Measurements from ENCODE around the gene CNN3. TPM values are rescaled to one million over a fixed set of nuclear protein-coding genes. Genes with fewer than 3 reads are reported as not detected.

The CNN3 gene
- polyA plus RNA-seq, 1 of the 3 experiments (the other 2 are of a cell fraction): 204 TPM

DNA sequence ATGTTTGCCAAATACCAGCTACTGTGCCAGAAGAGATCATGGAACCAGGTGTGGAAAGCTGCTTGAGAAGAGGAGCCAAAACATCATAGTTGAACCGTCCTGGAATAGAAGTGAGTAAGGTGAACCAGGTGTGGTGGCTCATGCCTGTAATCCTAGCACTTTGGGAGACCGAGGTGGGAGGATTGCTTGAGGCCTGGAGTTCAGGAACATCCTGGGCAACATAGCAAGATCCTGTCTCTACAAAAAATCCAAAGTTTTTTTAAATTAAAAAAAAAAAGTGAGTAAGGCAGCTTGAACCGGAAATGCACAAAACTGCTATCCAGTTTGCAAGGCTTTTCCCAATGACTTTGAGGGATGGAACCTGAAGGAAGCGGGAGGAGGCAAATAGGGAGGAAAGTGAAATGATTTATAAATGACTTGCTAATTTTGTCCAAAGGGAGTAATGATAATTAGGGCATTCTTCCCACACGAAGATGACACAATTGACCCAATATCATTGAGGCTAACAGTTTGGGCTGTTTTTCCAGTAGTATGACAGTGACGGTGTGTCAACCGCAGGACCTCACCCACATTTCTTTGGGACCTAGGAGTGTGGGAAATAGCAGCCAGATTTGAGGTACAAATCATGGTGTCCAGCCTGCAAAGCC is 1.5 kb upstream of the CNN3 start:
- Histone ChIP-seq H3K79me2 (ENCODE audit: insufficient read depth) (peaks cover 51% of the 10 kb centered on the region), H3K4me2 (peak overlapping the region; percentile 84), H3K4me3 (ENCODE audit: low read depth in 2 of 2, low read length in 1 of 2) (peak overlapping the region; percentile 71 to 96), H3K9me3 (no peaks in the 10 kb centered on the region), H3K36me3 (replicated peaks in 1 of 2; ENCODE audit: control insufficient read depth in 1 of 2, insufficient read depth in 2 of 2, low read length in 1 of 2) (peaks cover 7 to 17% of the 10 kb centered on the region in 2 experiments), H3K9ac (no peak overlapping the region), H3K9me2 (no peaks in the 10 kb centered on the region), H3K27ac (ENCODE audit: low read depth in 2 of 2, low read length in 1 of 2) (peak overlapping the region in 1 of 2 experiments; percentile 96; a peak in 2 of 4 replicates), H3K4me1 (ENCODE audit: control insufficient read depth in 1 of 2, insufficient read depth in 2 of 2, low read depth in 1 of 2, low read length in 1 of 2) (peaks cover 16 to 34% of the 10 kb centered on the region in 2 experiments; a peak in 3 of 4 replicates), H2AFZ (ENCODE audit: low read depth) (no peak overlapping the region), H4K20me1 (ENCODE audit: insufficient read depth) (peaks cover 21% of the 10 kb centered on the region), H3K27me3 (ENCODE audit: insufficient read depth) (no peaks in the 10 kb centered on the region), H3F3A (replicated peaks; ENCODE audit: insufficient read depth) (peaks cover 18% of the 10 kb centered on the region)
- WGBS (ENCODE audit: low lambda C conversion rate): 86% methylated on average over 7 of the region's 7 CpGs
- TF ChIP-seq, protein P1, sequence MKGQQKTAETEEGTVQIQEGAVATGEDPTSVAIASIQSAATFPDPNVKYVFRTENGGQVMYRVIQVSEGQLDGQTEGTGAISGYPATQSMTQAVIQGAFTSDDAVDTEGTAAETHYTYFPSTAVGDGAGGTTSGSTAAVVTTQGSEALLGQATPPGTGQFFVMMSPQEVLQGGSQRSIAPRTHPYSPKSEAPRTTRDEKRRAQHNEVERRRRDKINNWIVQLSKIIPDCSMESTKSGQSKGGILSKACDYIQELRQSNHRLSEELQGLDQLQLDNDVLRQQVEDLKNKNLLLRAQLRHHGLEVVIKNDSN (IDR thresholded peaks at IDR 0.05; ENCODE audit: borderline replicate concordance, low read depth): no peak
- TF ChIP-seq RFX5 (IDR thresholded peaks at IDR 0.05; ENCODE audit: low read length): no peak
- TF ChIP-seq NFIC (IDR thresholded peaks at IDR 0.05; ENCODE audit: borderline replicate concordance): no peak
- TF ChIP-seq RXRA (IDR thresholded peaks at IDR 0.05; ENCODE audit: borderline replicate concordance, low read depth): no peak
- no peak for TF ChIP-seq TEAD4 (IDR thresholded peaks at IDR 0.05; ENCODE audit: borderline replicate concordance, insufficient read depth)
- TF ChIP-seq, protein P2, sequence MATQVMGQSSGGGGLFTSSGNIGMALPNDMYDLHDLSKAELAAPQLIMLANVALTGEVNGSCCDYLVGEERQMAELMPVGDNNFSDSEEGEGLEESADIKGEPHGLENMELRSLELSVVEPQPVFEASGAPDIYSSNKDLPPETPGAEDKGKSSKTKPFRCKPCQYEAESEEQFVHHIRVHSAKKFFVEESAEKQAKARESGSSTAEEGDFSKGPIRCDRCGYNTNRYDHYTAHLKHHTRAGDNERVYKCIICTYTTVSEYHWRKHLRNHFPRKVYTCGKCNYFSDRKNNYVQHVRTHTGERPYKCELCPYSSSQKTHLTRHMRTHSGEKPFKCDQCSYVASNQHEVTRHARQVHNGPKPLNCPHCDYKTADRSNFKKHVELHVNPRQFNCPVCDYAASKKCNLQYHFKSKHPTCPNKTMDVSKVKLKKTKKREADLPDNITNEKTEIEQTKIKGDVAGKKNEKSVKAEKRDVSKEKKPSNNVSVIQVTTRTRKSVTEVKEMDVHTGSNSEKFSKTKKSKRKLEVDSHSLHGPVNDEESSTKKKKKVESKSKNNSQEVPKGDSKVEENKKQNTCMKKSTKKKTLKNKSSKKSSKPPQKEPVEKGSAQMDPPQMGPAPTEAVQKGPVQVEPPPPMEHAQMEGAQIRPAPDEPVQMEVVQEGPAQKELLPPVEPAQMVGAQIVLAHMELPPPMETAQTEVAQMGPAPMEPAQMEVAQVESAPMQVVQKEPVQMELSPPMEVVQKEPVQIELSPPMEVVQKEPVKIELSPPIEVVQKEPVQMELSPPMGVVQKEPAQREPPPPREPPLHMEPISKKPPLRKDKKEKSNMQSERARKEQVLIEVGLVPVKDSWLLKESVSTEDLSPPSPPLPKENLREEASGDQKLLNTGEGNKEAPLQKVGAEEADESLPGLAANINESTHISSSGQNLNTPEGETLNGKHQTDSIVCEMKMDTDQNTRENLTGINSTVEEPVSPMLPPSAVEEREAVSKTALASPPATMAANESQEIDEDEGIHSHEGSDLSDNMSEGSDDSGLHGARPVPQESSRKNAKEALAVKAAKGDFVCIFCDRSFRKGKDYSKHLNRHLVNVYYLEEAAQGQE (IDR thresholded peaks at IDR 0.05; ENCODE audit: low read depth, low read length): no peak
- TF ChIP-seq FOSL2 (IDR thresholded peaks at IDR 0.05; ENCODE audit: borderline replicate concordance, low read depth): no peak
- POLR2A ChIA-PET: interaction anchor here (0.9 to 2.2 kb wide), 3 partner anchors 23 to 113 kb away, joined by 3 to 20 read pairs (median 8); no protein-coding TSS in a partner anchor
- no peak for DNase-seq
- CTCF ChIA-PET: interaction anchor here (0.6 to 5.2 kb wide), 10 partner anchors 8 to 115 kb away, joined by 3 to 36 read pairs (median 3); no protein-coding TSS in a partner anchor

DNA sequence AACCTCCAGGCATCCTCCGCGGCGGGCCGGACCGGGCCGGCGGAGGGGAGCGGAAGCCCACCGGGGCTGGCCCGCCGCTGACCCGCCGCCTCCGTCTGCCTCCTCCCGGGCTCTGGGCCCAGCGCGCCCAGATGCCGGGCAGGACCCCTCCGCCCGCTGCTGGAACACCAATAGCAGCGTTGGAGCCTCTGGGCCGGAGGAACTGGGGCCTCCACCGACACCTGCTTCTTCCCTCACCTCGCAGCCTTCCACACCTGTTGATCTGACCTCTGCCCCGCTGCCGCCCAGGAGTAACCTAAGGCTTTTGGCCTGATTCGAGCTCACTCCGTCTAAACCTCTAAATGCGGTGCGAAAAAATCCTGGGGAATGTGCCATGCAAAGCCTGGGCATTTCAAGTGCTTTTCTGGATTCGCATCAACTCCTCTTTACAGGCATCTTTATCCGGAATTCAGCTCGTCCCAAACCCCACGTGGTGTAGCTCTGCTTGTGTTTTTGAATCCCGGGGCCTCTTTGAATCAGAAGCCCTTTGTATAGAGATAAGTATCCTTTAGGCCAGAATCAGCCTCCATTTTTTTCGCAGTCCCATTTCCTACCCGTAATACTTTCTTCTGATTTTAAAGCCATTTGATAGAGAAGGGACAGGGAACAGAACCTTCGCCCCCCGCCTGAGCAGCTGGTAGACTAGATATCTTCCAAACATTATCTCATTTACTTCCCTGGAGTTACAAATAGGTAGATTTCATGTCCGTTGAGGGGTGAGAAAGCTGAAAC is 680 bp upstream of the CNN3 start:
- H3K9me3 ChIP-seq: no peaks in the 10 kb centered on the region
- no peaks in the 10 kb centered on the region for H3K9me2 ChIP-seq
- TF ChIP-seq TCF12 (IDR thresholded peaks at IDR 0.05): no peak
- peak; percentile 38; the same call in 1 of the 2 replicates for TF ChIP-seq YY1 (IDR thresholded peaks at IDR 0.05; ENCODE audit: low read depth)
- H3K27ac ChIP-seq (ENCODE audit: low read depth in 2 of 2, low read length in 1 of 2): peak overlapping the region; percentile 79 to 96
- peaks cover 24 to 40% of the 10 kb centered on the region in 2 experiments for H3K4me1 ChIP-seq (ENCODE audit: control insufficient read depth in 1 of 2, insufficient read depth in 2 of 2, low read depth in 1 of 2, low read length in 1 of 2)
- H3K79me2 ChIP-seq (ENCODE audit: insufficient read depth): peaks cover 59% of the 10 kb centered on the region
- H4K20me1 ChIP-seq (ENCODE audit: insufficient read depth): peaks cover 29% of the 10 kb centered on the region
- peak overlapping the region; percentile 84 for H3K4me2 ChIP-seq
- ChIA-PET CTCF (interaction anchor here (0.6 to 5.2 kb wide), 14 partner anchors 8 to 116 kb away, joined by 3 to 36 read pairs (median 3); no protein-coding TSS in a partner anchor), POLR2A (interaction anchor here (0.9 to 2.2 kb wide), 7 partner anchors 20 to 114 kb away, joined by 3 to 20 read pairs (median 5); partner anchors contain the start of gene SLC44A3)
- DNase-seq: peak; percentile 26
- peak overlapping the region; percentile 75 for H2AFZ ChIP-seq (ENCODE audit: low read depth)
- H3F3A ChIP-seq (replicated peaks; ENCODE audit: insufficient read depth): peaks cover 18% of the 10 kb centered on the region
- 38% methylated on average over 18 of the region's 40 CpGs for WGBS (ENCODE audit: low lambda C conversion rate)
- peaks cover 13 to 22% of the 10 kb centered on the region in 2 experiments for H3K36me3 ChIP-seq (replicated peaks in 1 of 2; ENCODE audit: control insufficient read depth in 1 of 2, insufficient read depth in 2 of 2, low read length in 1 of 2)
- peak overlapping the region; percentile 71 to 96 for H3K4me3 ChIP-seq (ENCODE audit: low read depth in 2 of 2, low read length in 1 of 2)
- H3K27me3 ChIP-seq (ENCODE audit: insufficient read depth): no peaks in the 10 kb centered on the region
- H3K9ac ChIP-seq: peak overlapping the region; percentile 74
